NCI-H510A (cell line): ENCODE data around the gene ADCK1.
A peak's percentile ranks its signal among the peaks of the same experiment; 100 is the strongest.
"Not testable (repeated sequence)": the region's sequence is repeated elsewhere in the genome, so short reads cannot be mapped to it uniquely, and the experiment has no call there.

Source experiments
- DNase-seq: peaks from one replicate; lab custom pipeline; 2025; lab: John Stamatoyannopoulos, UW

ADCK1 gene

GRCh38 chr14:77950371-77951063 lies 150.6 kb downstream of the ADCK1 start:
- DNase-seq = no peak

- DNase-seq = no peak
Observed at GRCh38 chr14:77955816-77956484, 156.0 kb downstream of the ADCK1 start.

- DNase-seq = not testable (repeated sequence)
Observed at GRCh38 chr14:77959686-77960085, 159.8 kb downstream of the ADCK1 start.

- no peak for DNase-seq
Observed at GRCh38 chr14:77961847-77962580, 162.1 kb downstream of the ADCK1 start.

GRCh38 chr14:77962731-77963520 lies 163.0 kb downstream of the ADCK1 start:
- DNase-seq = no peak

GRCh38 chr14:77964586-77964985 lies 164.7 kb downstream of the ADCK1 start:
- DNase-seq = no peak

- DNase-seq = no peak
Observed at GRCh38 chr14:77965050-77965449, 165.1 kb downstream of the ADCK1 start.

- peak; percentile 40 for DNase-seq
Observed at GRCh38 chr14:77965919-77966435, 166.1 kb downstream of the ADCK1 start.

- DNase-seq = no peak
Observed at GRCh38 chr14:77967110-77967509, 167.2 kb downstream of the ADCK1 start.

- no peak for DNase-seq
Observed at GRCh38 chr14:77970646-77971045, 170.7 kb downstream of the ADCK1 start.

GRCh38 chr14:77973246-77973645 lies 173.3 kb downstream of the ADCK1 start:
- no peak for DNase-seq

- DNase-seq = no peak
Observed at GRCh38 chr14:77976591-77976990, 176.7 kb downstream of the ADCK1 start.

- DNase-seq = no peak
Observed at GRCh38 chr14:77979171-77979570, 179.3 kb downstream of the ADCK1 start.

- DNase-seq = no peak
Observed at GRCh38 chr14:77979666-77980351, 179.9 kb downstream of the ADCK1 start.

GRCh38 chr14:77980475-77981321 lies 180.8 kb downstream of the ADCK1 start:
- peak; percentile 90 for DNase-seq
